ENCODE measurements around the gene FBXO42.

The FBXO42 gene

GRCh38 chr1:16212251-16212961 is 139.9 kb downstream of the FBXO42 start, which contains the start of gene ARHGEF19:
Gene ARHGEF19, minus strand, starts transcription at chr1:16212652. Its CDS starts 3,598 bp downstream, at chr1:16209054.
- Histone ChIP-seq H3K4me3 (peak within 1 kb of the TSS in 6 of 7 experiments; percentile 1 to 44 (median 26)), H3K27ac (peak within 1 kb of the TSS in 16 of 21 experiments; percentile 15 to 83 (median 52))

- Histone ChIP-seq H3K27ac (peak overlapping the region in 16 of 21 experiments; percentile 15 to 83 (median 52)), H3K4me3 (peak overlapping the region in 6 of 7 experiments; percentile 1 to 44 (median 26))
These were observed 140.5 kb downstream of the FBXO42 start for GRCh38 chr1:16211824-16212223.

GRCh38 chr1:16210581-16210980 is 141.7 kb downstream of the FBXO42 start:
- Histone ChIP-seq H3K27ac (peak overlapping the region in 6 of 21 experiments; percentile 6 to 62 (median 36)), H3K4me3 (peak overlapping the region in 2 of 7 experiments; percentile 16 to 17)

- H3K27ac ChIP-seq, result peak overlapping the region in 9 of 21 experiments; percentile 6 to 62 (median 25)
These were observed 142.4 kb downstream of the FBXO42 start for GRCh38 chr1:16209847-16210407.

GRCh38 chr1:16209132-16209846 is 143.0 kb downstream of the FBXO42 start:
- Histone ChIP-seq H3K4me3 (peak overlapping the region in 3 of 7 experiments; percentile 9 to 17 (median 16)), H3K27ac (peak overlapping the region in 9 of 21 experiments; percentile 0 to 62 (median 25))

More at GRCh38 chr1:16209847-16210407, 142.4 kb downstream of the FBXO42 start:
- H3K4me3 ChIP-seq, result peak overlapping the region in 3 of 7 experiments; percentile 9 to 17 (median 16)

GRCh38 chr1:16208270-16208987 is 143.9 kb downstream of the FBXO42 start:
- peak overlapping the region in 11 of 21 experiments; percentile 0 to 90 (median 60) for H3K27ac ChIP-seq
- no peak overlapping the region for H3K4me3 ChIP-seq

GRCh38 chr1:16207318-16208269 is 144.7 kb downstream of the FBXO42 start:
- peak overlapping the region; percentile 37 to 52 (median 48) for H3K4me3 ChIP-seq
- peak overlapping the region in 20 of 21 experiments; percentile 70 to 96 (median 88) for H3K27ac ChIP-seq

- Histone ChIP-seq H3K4me3 (peak overlapping the region; percentile 37 to 52 (median 48)), H3K27ac (peak overlapping the region in 20 of 21 experiments; percentile 71 to 96 (median 89))
These were observed 145.5 kb downstream of the FBXO42 start for GRCh38 chr1:16206547-16207317.

- Histone ChIP-seq H3K27ac (peak overlapping the region in 20 of 21 experiments; percentile 59 to 96 (median 88)), H3K4me3 (peak overlapping the region; percentile 37 to 52 (median 48))
These were observed 146.3 kb downstream of the FBXO42 start for GRCh38 chr1:16205891-16206546.

GRCh38 chr1:16205334-16205671 is 147.0 kb downstream of the FBXO42 start:
- peak overlapping the region in 8 of 21 experiments; percentile 59 to 91 (median 86) for H3K27ac ChIP-seq
- no peak overlapping the region for H3K4me3 ChIP-seq

GRCh38 chr1:16204634-16205333 is 147.5 kb downstream of the FBXO42 start:
- Histone ChIP-seq H3K27ac (peak overlapping the region in 1 of 21 experiments; percentile 59), H3K4me3 (no peak overlapping the region)

GRCh38 chr1:16204216-16204615 is 148.1 kb downstream of the FBXO42 start:
- H3K4me3 ChIP-seq, result no peak overlapping the region
- no peak overlapping the region for H3K27ac ChIP-seq

- H3K27ac ChIP-seq, result no peak overlapping the region
- no peak overlapping the region for H3K4me3 ChIP-seq
These were observed 148.7 kb downstream of the FBXO42 start for GRCh38 chr1:16203550-16203949.

- Histone ChIP-seq H3K27ac (no peak overlapping the region), H3K4me3 (no peak overlapping the region)
These were observed 149.7 kb downstream of the FBXO42 start for GRCh38 chr1:16202281-16203210.

- no peak overlapping the region for H3K4me3 ChIP-seq
- H3K27ac ChIP-seq, result peak overlapping the region in 2 of 21 experiments; percentile 6 to 22
These were observed 152.6 kb downstream of the FBXO42 start for GRCh38 chr1:16199700-16200099.

- Histone ChIP-seq H3K27ac (peak overlapping the region in 1 of 21 experiments; percentile 6), H3K4me3 (no peak overlapping the region)
These were observed 153.2 kb downstream of the FBXO42 start for GRCh38 chr1:16199157-16199501.

Measured in skin epidermis (tissue), 12 donors.